Vagina (tissue), 2 donors: Measurements from ENCODE around the gene TOR2A.

Source experiments
- CTCF ChIP-seq, 3 experiments: fragments of 450-650 bp in 2 of 3; fragments of 200-600 bp in 1 of 3; sonication (generic) in 1 of 3; IDR thresholded peaks; one replicate each; pipeline ENCODE4 v1.5.1; 2017 to 2019; ENCODE audit warnings: antibody characterized with exemption in 3 of 3, mild to moderate bottlenecking in 2 of 3, moderate library complexity in 2 of 3
- POLR2A ChIP-seq, 2 donors: fragments of 450-650 bp; IDR thresholded peaks; one replicate each; pipeline ENCODE4 v1.6.1; 2017; ENCODE audit warnings: antibody characterized with exemption in 2 of 2, mild to moderate bottlenecking in 2 of 2, moderate library complexity in 2 of 2
- POLR2AphosphoS5 ChIP-seq, 2 donors: sonication (generic); formaldehyde crosslinking; IDR thresholded peaks; one replicate each; pipeline ENCODE4 v1.9.0; 2017; ENCODE audit warnings: antibody characterized with exemption in 2 of 2, mild to moderate bottlenecking in 2 of 2, low read depth in 1 of 2; ENCODE audit not compliant: insufficient read depth in 1 of 2

GRCh38 chr9:127700140-127700539, 35.0 kb downstream of the TOR2A start:
- no peak for TF ChIP-seq POLR2A (IDR thresholded peaks at IDR 0.05)
- TF ChIP-seq CTCF (IDR thresholded peaks at IDR 0.05), result no peak
- no peak for TF ChIP-seq POLR2AphosphoS5 (IDR thresholded peaks at IDR 0.05; ENCODE audit: insufficient read depth in 1 of 2, low read depth in 1 of 2)
